HEK293 (cell line): ENCODE measurements around the gene ADAMTS4.

Experiments
- EGR2 ChIP-seq: fragments of 450-650 bp; formaldehyde crosslinking; IDR thresholded peaks from 2 replicates; pipeline ENCODE4 v1.5.1; 2016; ENCODE audit warnings: low read depth, missing biosample characterization, missing genetic modification characterization
- GLI2 ChIP-seq: fragments of 450-650 bp; formaldehyde crosslinking; IDR thresholded peaks from 2 replicates; pipeline ENCODE4; 2017; ENCODE audit warnings: missing biosample characterization, missing genetic modification characterization, low read depth, borderline replicate concordance
- GLI4 ChIP-seq: fragments of 450-650 bp; formaldehyde crosslinking; IDR thresholded peaks from 2 replicates; pipeline ENCODE4 v1.5.1; 2016; ENCODE audit warnings: missing biosample characterization, missing genetic modification characterization
- HOXA7 ChIP-seq: sonication (generic); formaldehyde crosslinking; IDR thresholded peaks from 2 replicates; pipeline ENCODE4 v1.8.1; 2022; ENCODE audit warnings: missing genetic modification reagents, borderline replicate concordance
- HOXC10 ChIP-seq: sonication (generic); formaldehyde crosslinking; IDR thresholded peaks from 2 replicates; pipeline ENCODE4 v1.8.1; 2023; ENCODE audit warnings: mild to moderate bottlenecking, missing genetic modification reagents
- KLF9 ChIP-seq: fragments of 450-650 bp; formaldehyde crosslinking; IDR thresholded peaks from 2 replicates; pipeline ENCODE4 v1.5.1; 2016; ENCODE audit warnings: missing biosample characterization, missing genetic modification characterization, low read depth
- RBAK ChIP-seq: fragments of 450-650 bp; formaldehyde crosslinking; IDR thresholded peaks from 2 replicates; pipeline ENCODE4 v1.5.1; 2016; ENCODE audit warnings: missing biosample characterization, missing genetic modification characterization
- SALL2 ChIP-seq: fragments of 450-650 bp; formaldehyde crosslinking; IDR thresholded peaks from 2 replicates; pipeline ENCODE4 v1.5.0; 2017; ENCODE audit warnings: missing biosample characterization, mild to moderate bottlenecking, missing genetic modification characterization, borderline replicate concordance
- SP3 ChIP-seq: fragments of 450-650 bp; formaldehyde crosslinking; IDR thresholded peaks from 2 replicates; pipeline ENCODE4 v1.5.1; 2016; ENCODE audit warnings: missing biosample characterization, missing genetic modification characterization
- TCF7L2 ChIP-seq: IDR thresholded peaks from 2 replicates; pipeline ENCODE4 v1.6.1; 2011; ENCODE audit warnings: low read depth, mild to moderate bottlenecking, inconsistent platforms, low read length, moderate library complexity, borderline replicate concordance
- TRIM28 ChIP-seq: IDR thresholded peaks from 2 replicates; pipeline ENCODE4 v1.6.1; 2011; ENCODE audit warnings: low read length, control low read depth, borderline replicate concordance
- YY1 ChIP-seq: fragments of 450-650 bp; formaldehyde crosslinking; IDR thresholded peaks from 2 replicates; pipeline ENCODE4 v1.5.1; 2018; ENCODE audit warnings: missing biosample characterization, missing genetic modification characterization
- ZBTB20 ChIP-seq: fragments of 450-650 bp; formaldehyde crosslinking; IDR thresholded peaks from 2 replicates; pipeline ENCODE4 v1.5.1; 2016; ENCODE audit warnings: missing biosample characterization, missing genetic modification characterization
- ZBTB7A ChIP-seq: fragments of 450-650 bp; formaldehyde crosslinking; IDR thresholded peaks from 2 replicates; pipeline ENCODE4 v1.5.1; 2016; ENCODE audit warnings: low read depth, missing biosample characterization, missing genetic modification characterization
- ZFP41 ChIP-seq: fragments of 450-650 bp; formaldehyde crosslinking; IDR thresholded peaks from 2 replicates; pipeline ENCODE4 v1.5.1; 2016; ENCODE audit warnings: missing biosample characterization, missing genetic modification characterization, borderline replicate concordance
- ZNF133 ChIP-seq: fragments of 450-650 bp; formaldehyde crosslinking; IDR thresholded peaks from 2 replicates; pipeline ENCODE4 v1.5.1; 2016; ENCODE audit warnings: missing biosample characterization, missing genetic modification characterization
- ZNF2 ChIP-seq: fragments of 450-650 bp; formaldehyde crosslinking; IDR thresholded peaks from 2 replicates; pipeline ENCODE4 v1.5.1; 2016; ENCODE audit warnings: missing biosample characterization, missing genetic modification characterization
- ZNF266 ChIP-seq: fragments of 450-650 bp; formaldehyde crosslinking; IDR thresholded peaks from 2 replicates; pipeline ENCODE4 v1.5.1; 2016; ENCODE audit warnings: missing biosample characterization, missing genetic modification characterization, low read depth
- ZNF292 ChIP-seq: fragments of 450-650 bp; formaldehyde crosslinking; IDR thresholded peaks from 2 replicates; pipeline ENCODE4 v1.5.1; 2016; ENCODE audit warnings: low read depth, missing biosample characterization, missing genetic modification characterization, borderline replicate concordance
- ZNF354C ChIP-seq: fragments of 450-650 bp; formaldehyde crosslinking; IDR thresholded peaks from 2 replicates; pipeline ENCODE4 v1.5.1; 2016; ENCODE audit warnings: missing biosample characterization, missing genetic modification characterization, low read depth, borderline replicate concordance
- ZNF366 ChIP-seq: fragments of 450-650 bp; formaldehyde crosslinking; conservative IDR thresholded peaks from 2 replicates; pipeline ENCODE4 v1.5.1; 2016; ENCODE audit warnings: missing biosample characterization, missing genetic modification characterization
- ZNF423 ChIP-seq: fragments of 450-650 bp; formaldehyde crosslinking; IDR thresholded peaks from 2 replicates; pipeline ENCODE4 v1.5.1; 2016; ENCODE audit warnings: missing biosample characterization, missing genetic modification characterization
- ZNF561 ChIP-seq: fragments of 450-650 bp; IDR thresholded peaks from 2 replicates; pipeline ENCODE4 v1.5.1; 2018; ENCODE audit warnings: missing biosample characterization, missing genetic modification characterization, borderline replicate concordance
- ZNF629 ChIP-seq: fragments of 450-650 bp; formaldehyde crosslinking; IDR thresholded peaks from 2 replicates; pipeline ENCODE4 v1.5.1; 2017; ENCODE audit warnings: missing biosample characterization, missing genetic modification characterization
- ZNF768 ChIP-seq: fragments of 450-650 bp; formaldehyde crosslinking; IDR thresholded peaks from 2 replicates; pipeline ENCODE4 v1.5.1; 2018; ENCODE audit warnings: missing biosample characterization, mild to moderate bottlenecking, missing genetic modification characterization
- ZNF830 ChIP-seq: fragments of 450-650 bp; IDR thresholded peaks from 2 replicates; pipeline ENCODE4 v1.5.0; 2018; ENCODE audit warnings: missing biosample characterization, missing genetic modification characterization, low read depth, mild to moderate bottlenecking, moderate library complexity
- TF ChIP-seq, protein P1 (sequence below): sonication (generic); formaldehyde crosslinking; IDR thresholded peaks from 2 replicates; pipeline ENCODE4 v1.8.1; 2022; ENCODE audit warnings: mild to moderate bottlenecking, moderate library complexity, missing genetic modification reagents
- TF ChIP-seq, protein P2 (sequence below): fragments of 450-650 bp; formaldehyde crosslinking; IDR thresholded peaks from 2 replicates; pipeline ENCODE4 v1.5.1; 2016; ENCODE audit warnings: missing biosample characterization, missing genetic modification characterization
- TF ChIP-seq, protein P3 (sequence below): fragments of 450-650 bp; formaldehyde crosslinking; IDR thresholded peaks from 2 replicates; pipeline ENCODE4 v1.5.1; 2016; ENCODE audit warnings: missing biosample characterization, missing genetic modification characterization
- TF ChIP-seq, protein P4 (sequence below): fragments of 450-650 bp; formaldehyde crosslinking; IDR thresholded peaks from 2 replicates; pipeline ENCODE4 v1.5.1; 2016; ENCODE audit warnings: missing biosample characterization, missing genetic modification characterization
- TF ChIP-seq, protein P5 (sequence below): fragments of 450-650 bp; formaldehyde crosslinking; IDR thresholded peaks from 2 replicates; pipeline ENCODE4 v1.5.1; 2016; ENCODE audit warnings: missing biosample characterization, missing genetic modification characterization, low read depth

ADAMTS4 gene

DNA sequence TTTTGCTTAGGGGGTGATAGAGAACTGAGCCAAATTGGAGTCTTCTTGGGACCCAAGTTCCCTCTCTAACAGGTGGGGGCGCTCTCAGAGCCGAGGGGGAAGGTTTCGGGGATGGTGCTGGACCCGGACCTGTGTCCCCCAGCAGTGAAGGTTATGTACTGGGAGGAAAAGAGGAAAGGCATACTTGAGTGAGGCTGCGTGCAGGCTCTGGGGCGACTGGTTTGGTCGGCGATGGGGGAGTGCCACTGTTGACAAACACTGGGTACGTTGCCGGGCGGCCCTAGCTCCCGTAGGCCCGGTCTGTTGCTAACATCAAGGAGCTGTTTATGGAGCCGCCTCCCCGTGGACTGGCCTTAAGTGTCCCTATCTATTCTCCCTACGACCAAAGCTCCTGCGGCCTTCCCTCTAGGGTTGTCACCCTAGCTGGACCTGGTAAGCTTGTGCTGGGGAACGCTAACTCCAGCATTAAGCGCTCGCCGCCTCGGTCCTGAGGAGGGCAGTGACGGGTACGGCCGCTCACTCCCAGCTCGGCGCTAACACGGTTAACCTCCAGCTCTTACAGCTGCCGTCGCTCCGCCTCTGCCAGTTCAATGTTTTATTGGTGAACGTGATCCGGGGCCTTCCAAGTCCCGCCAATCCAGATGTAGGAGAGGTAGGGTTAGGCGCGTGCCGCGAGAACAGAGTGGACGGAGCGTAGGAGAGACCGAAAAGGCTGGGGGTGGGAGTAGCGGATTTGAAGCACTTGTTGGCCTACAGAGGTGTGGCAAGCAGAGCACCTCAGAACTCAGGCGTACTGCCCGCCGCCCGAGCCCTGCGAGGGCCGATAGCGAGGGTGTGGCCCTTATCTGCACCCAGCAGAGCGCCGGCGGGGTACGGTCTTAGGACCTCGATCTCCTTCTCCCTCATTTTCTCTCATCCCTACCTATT is 32.8 kb downstream of the ADAMTS4 start, which contains the start of gene PPOX (continued):
- TF ChIP-seq ZNF292 (tag by site-specific recombination) (no peak), ZNF830 (tag by site-specific recombination) (no peak), ZBTB20 (tag by site-specific recombination) (peak; percentile 60; the same call in 1 of the 2 replicates), ZNF561 (tag by site-specific recombination) (no peak), ZNF354C (tag by site-specific recombination) (no peak), KLF9 (tag by site-specific recombination) (peak; percentile 75), ZNF629 (tag by site-specific recombination) (peak; percentile 53), ZNF768 (tag by site-specific recombination) (no peak), ZNF2 (no peak; the same call in none of the 2 replicates), GLI4 (tag by site-specific recombination) (no peak), ZFP41 (tag by site-specific recombination) (no peak), ZNF366 (tag by site-specific recombination) (peak; percentile 75), ZNF423 (tag by site-specific recombination) (no peak), RBAK (tag by site-specific recombination) (no peak), ZNF266 (tag by site-specific recombination) (no peak), YY1 (tag by site-specific recombination) (no peak), ZBTB7A (no peak), SALL2 (tag by site-specific recombination) (no peak), TCF7L2 (no peak; the same call in 1 of the 2 replicates), TRIM28 (peak; percentile 65; the same call in 1 of the 2 replicates), HOXA7 (CRISPR knock-in tag) (no peak), HOXC10 (CRISPR knock-in tag) (no peak), GLI2 (tag by site-specific recombination) (no peak), EGR2 (tag by site-specific recombination) (peak; percentile 87), SP3 (tag by site-specific recombination) (peak; percentile 89), ZNF133 (tag by site-specific recombination) (no peak)
- TF ChIP-seq, protein P1, sequence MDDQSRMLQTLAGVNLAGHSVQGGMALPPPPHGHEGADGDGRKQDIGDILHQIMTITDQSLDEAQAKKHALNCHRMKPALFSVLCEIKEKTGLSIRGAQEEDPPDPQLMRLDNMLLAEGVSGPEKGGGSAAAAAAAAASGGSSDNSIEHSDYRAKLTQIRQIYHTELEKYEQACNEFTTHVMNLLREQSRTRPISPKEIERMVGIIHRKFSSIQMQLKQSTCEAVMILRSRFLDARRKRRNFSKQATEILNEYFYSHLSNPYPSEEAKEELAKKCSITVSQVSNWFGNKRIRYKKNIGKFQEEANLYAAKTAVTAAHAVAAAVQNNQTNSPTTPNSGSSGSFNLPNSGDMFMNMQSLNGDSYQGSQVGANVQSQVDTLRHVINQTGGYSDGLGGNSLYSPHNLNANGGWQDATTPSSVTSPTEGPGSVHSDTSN: no peak
- TF ChIP-seq, protein P2, sequence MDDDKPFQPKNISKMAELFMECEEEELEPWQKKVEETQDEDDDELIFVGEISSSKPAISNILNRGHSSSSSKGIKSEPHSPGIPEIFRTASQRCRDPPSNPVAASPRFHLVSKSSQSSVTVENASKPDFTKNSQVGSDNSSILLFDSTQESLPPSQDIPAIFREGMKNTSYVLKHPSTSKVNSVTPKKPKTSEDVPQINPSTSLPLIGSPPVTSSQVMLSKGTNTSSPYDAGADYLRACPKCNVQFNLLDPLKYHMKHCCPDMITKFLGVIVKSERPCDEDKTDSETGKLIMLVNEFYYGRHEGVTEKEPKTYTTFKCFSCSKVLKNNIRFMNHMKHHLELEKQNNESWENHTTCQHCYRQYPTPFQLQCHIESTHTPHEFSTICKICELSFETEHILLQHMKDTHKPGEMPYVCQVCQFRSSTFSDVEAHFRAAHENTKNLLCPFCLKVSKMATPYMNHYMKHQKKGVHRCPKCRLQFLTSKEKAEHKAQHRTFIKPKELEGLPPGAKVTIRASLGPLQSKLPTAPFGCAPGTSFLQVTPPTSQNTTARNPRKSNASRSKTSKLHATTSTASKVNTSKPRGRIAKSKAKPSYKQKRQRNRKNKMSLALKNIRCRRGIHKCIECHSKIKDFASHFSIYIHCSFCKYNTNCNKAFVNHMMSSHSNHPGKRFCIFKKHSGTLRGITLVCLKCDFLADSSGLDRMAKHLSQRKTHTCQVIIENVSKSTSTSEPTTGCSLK (tag by site-specific recombination): no peak
- TF ChIP-seq, protein P3, sequence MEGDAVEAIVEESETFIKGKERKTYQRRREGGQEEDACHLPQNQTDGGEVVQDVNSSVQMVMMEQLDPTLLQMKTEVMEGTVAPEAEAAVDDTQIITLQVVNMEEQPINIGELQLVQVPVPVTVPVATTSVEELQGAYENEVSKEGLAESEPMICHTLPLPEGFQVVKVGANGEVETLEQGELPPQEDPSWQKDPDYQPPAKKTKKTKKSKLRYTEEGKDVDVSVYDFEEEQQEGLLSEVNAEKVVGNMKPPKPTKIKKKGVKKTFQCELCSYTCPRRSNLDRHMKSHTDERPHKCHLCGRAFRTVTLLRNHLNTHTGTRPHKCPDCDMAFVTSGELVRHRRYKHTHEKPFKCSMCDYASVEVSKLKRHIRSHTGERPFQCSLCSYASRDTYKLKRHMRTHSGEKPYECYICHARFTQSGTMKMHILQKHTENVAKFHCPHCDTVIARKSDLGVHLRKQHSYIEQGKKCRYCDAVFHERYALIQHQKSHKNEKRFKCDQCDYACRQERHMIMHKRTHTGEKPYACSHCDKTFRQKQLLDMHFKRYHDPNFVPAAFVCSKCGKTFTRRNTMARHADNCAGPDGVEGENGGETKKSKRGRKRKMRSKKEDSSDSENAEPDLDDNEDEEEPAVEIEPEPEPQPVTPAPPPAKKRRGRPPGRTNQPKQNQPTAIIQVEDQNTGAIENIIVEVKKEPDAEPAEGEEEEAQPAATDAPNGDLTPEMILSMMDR (tag by site-specific recombination): peak; percentile 70
- TF ChIP-seq, protein P4, sequence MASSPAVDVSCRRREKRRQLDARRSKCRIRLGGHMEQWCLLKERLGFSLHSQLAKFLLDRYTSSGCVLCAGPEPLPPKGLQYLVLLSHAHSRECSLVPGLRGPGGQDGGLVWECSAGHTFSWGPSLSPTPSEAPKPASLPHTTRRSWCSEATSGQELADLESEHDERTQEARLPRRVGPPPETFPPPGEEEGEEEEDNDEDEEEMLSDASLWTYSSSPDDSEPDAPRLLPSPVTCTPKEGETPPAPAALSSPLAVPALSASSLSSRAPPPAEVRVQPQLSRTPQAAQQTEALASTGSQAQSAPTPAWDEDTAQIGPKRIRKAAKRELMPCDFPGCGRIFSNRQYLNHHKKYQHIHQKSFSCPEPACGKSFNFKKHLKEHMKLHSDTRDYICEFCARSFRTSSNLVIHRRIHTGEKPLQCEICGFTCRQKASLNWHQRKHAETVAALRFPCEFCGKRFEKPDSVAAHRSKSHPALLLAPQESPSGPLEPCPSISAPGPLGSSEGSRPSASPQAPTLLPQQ: 0 out of 2 replicates have a peak, but pooled peaks have one; percentile 13
- TF ChIP-seq, protein P5, sequence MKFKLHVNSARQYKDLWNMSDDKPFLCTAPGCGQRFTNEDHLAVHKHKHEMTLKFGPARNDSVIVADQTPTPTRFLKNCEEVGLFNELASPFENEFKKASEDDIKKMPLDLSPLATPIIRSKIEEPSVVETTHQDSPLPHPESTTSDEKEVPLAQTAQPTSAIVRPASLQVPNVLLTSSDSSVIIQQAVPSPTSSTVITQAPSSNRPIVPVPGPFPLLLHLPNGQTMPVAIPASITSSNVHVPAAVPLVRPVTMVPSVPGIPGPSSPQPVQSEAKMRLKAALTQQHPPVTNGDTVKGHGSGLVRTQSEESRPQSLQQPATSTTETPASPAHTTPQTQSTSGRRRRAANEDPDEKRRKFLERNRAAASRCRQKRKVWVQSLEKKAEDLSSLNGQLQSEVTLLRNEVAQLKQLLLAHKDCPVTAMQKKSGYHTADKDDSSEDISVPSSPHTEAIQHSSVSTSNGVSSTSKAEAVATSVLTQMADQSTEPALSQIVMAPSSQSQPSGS (tag by site-specific recombination): no peak
